Thyroid gland (tissue), 4 donors: ENCODE data around the gene PHF21B. TPM values are rescaled to one million over a fixed set of nuclear protein-coding genes. Genes with fewer than 3 reads are reported as not detected.

Experiments
- DNase-seq, 2 donors: peaks; one replicate each; pipeline ENCODE4 v3.0.0-alpha.2; 2019
- H3K27ac ChIP-seq, 3 donors: fragments of 200-600 bp; sonication (generic); 1 replicate in 2 of 3; 2 replicates in 1 of 3; pipeline ENCODE4 v1.5.1; 2016 to 2019; ENCODE audit warnings: mild to moderate bottlenecking in 1 of 3, moderate library complexity in 1 of 3
- H3K27me3 ChIP-seq: fragments of 200-600 bp; sonication (generic); one replicate; pipeline ENCODE4 v1.5.1; 2019
- H3K36me3 ChIP-seq, 2 donors: fragments of 200-600 bp; sonication (generic); one replicate each; pipeline ENCODE4 v1.5.1; 2016 to 2019
- H3K4me1 ChIP-seq, 2 donors: fragments of 200-600 bp; sonication (generic); one replicate each; pipeline ENCODE4 v1.5.1; 2017 to 2019
- H3K4me3 ChIP-seq, 3 donors: fragments of 200-600 bp; sonication (generic); replicated peaks in 1 of 3; 1 replicate in 2 of 3; 2 replicates in 1 of 3; pipeline ENCODE4 v1.5.1; 2016; ENCODE audit warnings: mild to moderate bottlenecking in 1 of 3
- H3K9me3 ChIP-seq: fragments of 200-600 bp; sonication (generic); one replicate; pipeline ENCODE4 v1.5.1; 2017
- CTCF ChIP-seq, 6 experiments: fragments of 200-600 bp in 3 of 6; fragments of 450-650 bp in 3 of 6; sonication (generic) in 3 of 6; IDR thresholded peaks; one replicate each; pipeline ENCODE4 v1.5.1; 2016 to 2019; ENCODE audit warnings: antibody characterized with exemption in 6 of 6, mild to moderate bottlenecking in 2 of 6, inconsistent platforms in 1 of 6, moderate library complexity in 1 of 6
- POLR2A ChIP-seq, 2 donors: fragments of 450-650 bp; IDR thresholded peaks; one replicate each; pipeline ENCODE4 v1.6.1; 2017; ENCODE audit warnings: antibody characterized with exemption in 2 of 2, mild to moderate bottlenecking in 2 of 2, moderate library complexity in 1 of 2
- WGBS, 2 donors: methylation state at CpG; one replicate each; pipeline ENCODE4 v1.1.5; 2017; 5-methylcytosine and 5-hydroxymethylcytosine counted together
- intact Hi-C: fragments of 100-400 bp; cut with DNase I; formaldehyde crosslinking; loops from one replicate; pipeline ENCODE4 v1.15.1; 2023
- total RNA-seq, 4 donors: library from RNA; depleted of rRNA; stranded (reverse); fragments of >200 nt; gene quantifications; one replicate each; pipeline ENCODE4 v1.2.3, GENCODE V29; 2016

Gene PHF21B
- total RNA-seq, 4 donors from 2014 or later, result 0.33 to 8.9 (median 2.2) TPM

- Histone ChIP-seq H3K27me3 (no peaks in the 10 kb centered on the region), H3K4me1 (no peaks in the 10 kb centered on the region), H3K9me3 (no peaks in the 10 kb centered on the region), H3K36me3 (no peaks in the 10 kb centered on the region), H3K4me3 (no peak overlapping the region), H3K27ac (no peak overlapping the region)
- no peak for DNase-seq
- TF ChIP-seq CTCF (IDR thresholded peaks at IDR 0.05), result no peak
- no peak for TF ChIP-seq POLR2A (IDR thresholded peaks at IDR 0.05)
- 88 to 92% methylated on average over 11 of the region's 11 CpGs for WGBS, 2 donors
- intact Hi-C loops, result no loop called here
Measured at GRCh38 chr22:44998296-44998695, 11.5 kb downstream of the PHF21B start.

- H3K4me3 ChIP-seq, result no peak overlapping the region
- WGBS, 2 donors, result 78 to 84% methylated on average over 9 of the region's 9 CpGs
- intact Hi-C loops, result no loop called here
Measured at GRCh38 chr22:44997060-44997459, 12.7 kb downstream of the PHF21B start.

GRCh38 chr22:44996648-44997047, 13.2 kb downstream of the PHF21B start:
- Histone ChIP-seq H3K9me3 (no peaks in the 10 kb centered on the region), H3K36me3 (no peaks in the 10 kb centered on the region), H3K27me3 (no peaks in the 10 kb centered on the region), H3K4me3 (no peak overlapping the region), H3K27ac (no peak overlapping the region), H3K4me1 (no peaks in the 10 kb centered on the region)
- intact Hi-C loops, result no loop called here
- WGBS, 2 donors, result 94% methylated on average over 16 of the region's 16 CpGs
- DNase-seq, result no peak
- TF ChIP-seq POLR2A (IDR thresholded peaks at IDR 0.05) (no peak), CTCF (IDR thresholded peaks at IDR 0.05) (no peak)

More at GRCh38 chr22:44997060-44997459, 12.7 kb downstream of the PHF21B start:
- Histone ChIP-seq H3K4me1 (no peaks in the 10 kb centered on the region), H3K27me3 (no peaks in the 10 kb centered on the region), H3K36me3 (no peaks in the 10 kb centered on the region), H3K27ac (no peak overlapping the region), H3K9me3 (no peaks in the 10 kb centered on the region)
- DNase-seq, result no peak
- TF ChIP-seq CTCF (IDR thresholded peaks at IDR 0.05), result no peak
- TF ChIP-seq POLR2A (IDR thresholded peaks at IDR 0.05), result no peak

- Histone ChIP-seq H3K27me3 (no peaks in the 10 kb centered on the region), H3K36me3 (no peaks in the 10 kb centered on the region), H3K4me3 (no peak overlapping the region), H3K9me3 (no peaks in the 10 kb centered on the region), H3K27ac (no peak overlapping the region), H3K4me1 (no peaks in the 10 kb centered on the region)
- TF ChIP-seq POLR2A (IDR thresholded peaks at IDR 0.05) (no peak), CTCF (IDR thresholded peaks at IDR 0.05) (no peak)
- intact Hi-C loops, result no loop called here
- WGBS, 2 donors, result 86 to 92% methylated on average over 1 to 9 of the region's 9 CpGs
- no peak for DNase-seq
Measured at GRCh38 chr22:44996120-44996519, 13.7 kb downstream of the PHF21B start.

GRCh38 chr22:44995715-44996114, 14.1 kb downstream of the PHF21B start:
- TF ChIP-seq CTCF (IDR thresholded peaks at IDR 0.05) (no peak), POLR2A (IDR thresholded peaks at IDR 0.05) (no peak)
- no peaks in the 10 kb centered on the region for H3K4me1 ChIP-seq
- intact Hi-C loops, result no loop called here
- no peak overlapping the region for H3K27ac ChIP-seq
- no peaks in the 10 kb centered on the region for H3K27me3 ChIP-seq
- no peaks in the 10 kb centered on the region for H3K9me3 ChIP-seq
- 67 to 77% methylated on average over 11 to 13 of the region's 14 CpGs for WGBS, 2 donors
- no peak for DNase-seq
- H3K36me3 ChIP-seq, result no peaks in the 10 kb centered on the region
- no peak overlapping the region for H3K4me3 ChIP-seq
